HepG2 (cell line): ENCODE data around the gene YBX2. TPM values are rescaled to one million over a fixed set of nuclear protein-coding genes. Genes with fewer than 3 reads are reported as not detected.
A peak's percentile ranks its signal among the peaks of the same experiment; 100 is the strongest.

ENCODE experiments used
- ARID3A ChIP-seq: IDR thresholded peaks from 2 replicates; pipeline ENCODE4 v1.6.1; 2012; ENCODE audit warnings: low read depth, low read length, improper control_type of control experiment
- ATAD3A ChIP-seq: sonication (generic); formaldehyde crosslinking; IDR thresholded peaks from 2 replicates; pipeline ENCODE4 v1.4.0; 2020; ENCODE audit warnings: missing genetic modification reagents
- CEBPB ChIP-seq: IDR thresholded peaks from 2 replicates; pipeline ENCODE4 v1.6.1; 2011; ENCODE audit warnings: low read depth, low read length, improper control_type of control experiment, borderline replicate concordance
- CENPX ChIP-seq: sonication (generic); formaldehyde crosslinking; IDR thresholded peaks from 2 replicates; pipeline ENCODE4 v1.9.0; 2021; ENCODE audit warnings: mild to moderate bottlenecking, missing genetic modification reagents, moderate library complexity
- HDAC2 ChIP-seq: sonication (generic); formaldehyde crosslinking; IDR thresholded peaks from 2 replicates; pipeline ENCODE4 v1.4.0; 2020; ENCODE audit warnings: missing genetic modification reagents
- HOXA9 ChIP-seq: sonication (generic); formaldehyde crosslinking; IDR thresholded peaks from 2 replicates; pipeline ENCODE4 v1.8.1; 2022; ENCODE audit warnings: missing genetic modification reagents, mild to moderate bottlenecking, moderate library complexity, borderline replicate concordance
- MATR3 ChIP-seq: sonication (generic); formaldehyde crosslinking; IDR thresholded peaks from 2 replicates; pipeline ENCODE4 v1.4.0; 2020; ENCODE audit warnings: missing genetic modification reagents
- MEIS1 ChIP-seq: sonication (generic); formaldehyde crosslinking; IDR thresholded peaks from 2 replicates; pipeline ENCODE4 v1.9.0; 2021; ENCODE audit warnings: mild to moderate bottlenecking, missing genetic modification reagents, moderate library complexity, borderline replicate concordance
- NR1H2 ChIP-seq: sonication (generic); formaldehyde crosslinking; IDR thresholded peaks from 2 replicates; pipeline ENCODE4 v1.8.1; 2022; ENCODE audit warnings: low read depth, missing genetic modification reagents, borderline replicate concordance
- RARG ChIP-seq: sonication (generic); formaldehyde crosslinking; IDR thresholded peaks from 2 replicates; pipeline ENCODE4 v1.4.0; 2020; ENCODE audit warnings: low read depth, mild to moderate bottlenecking, missing genetic modification reagents
- RBM39 ChIP-seq: fragments of 200-400 bp; formaldehyde crosslinking; IDR thresholded peaks from one replicate; pipeline ENCODE4 v1.6.1; 2018; ENCODE audit warnings: antibody characterized with exemption, mild to moderate bottlenecking, low read depth, low read length; ENCODE audit not compliant: poor library complexity, severe bottlenecking
- SIX4 ChIP-seq: sonication (generic); formaldehyde crosslinking; IDR thresholded peaks from 2 replicates; pipeline ENCODE4 v1.4.0; 2020; ENCODE audit warnings: missing genetic modification reagents
- SYNCRIP ChIP-seq: fragments of 200-400 bp; formaldehyde crosslinking; IDR thresholded peaks from 2 replicates; pipeline ENCODE4 v1.6.1; 2018; ENCODE audit warnings: mild to moderate bottlenecking, low read depth, low read length; ENCODE audit not compliant: insufficient read depth
- ZNF264 ChIP-seq: sonication (generic); formaldehyde crosslinking; IDR thresholded peaks from 2 replicates; pipeline ENCODE4 v1.4.0; 2020; ENCODE audit warnings: missing genetic modification reagents
- ZNF337 ChIP-seq: sonication (generic); formaldehyde crosslinking; IDR thresholded peaks from 2 replicates; pipeline ENCODE4 v1.5.1; 2020; ENCODE audit warnings: missing genetic modification reagents, low read depth, mild to moderate bottlenecking, borderline replicate concordance
- ZNF567 ChIP-seq: sonication (generic); formaldehyde crosslinking; IDR thresholded peaks from 2 replicates; pipeline ENCODE4 v1.8.1; 2023; ENCODE audit warnings: mild to moderate bottlenecking, missing genetic modification reagents, borderline replicate concordance
- ZNF644 ChIP-seq: IDR thresholded peaks from 2 replicates; pipeline ENCODE4 v1.6.1; 2016; ENCODE audit warnings: low read depth
- ZNF747 ChIP-seq: sonication (generic); formaldehyde crosslinking; IDR thresholded peaks from 2 replicates; pipeline ENCODE4 v1.8.1; 2023; ENCODE audit warnings: missing genetic modification reagents, mild to moderate bottlenecking, borderline replicate concordance
- ZNF788 ChIP-seq: sonication (generic); formaldehyde crosslinking; IDR thresholded peaks from 2 replicates; pipeline ENCODE4 v1.5.0; 2020; ENCODE audit warnings: mild to moderate bottlenecking, missing genetic modification reagents, borderline replicate concordance
- polyA plus RNA-seq, 8 experiments: library from polyadenylated mRNA; depleted of rRNA in 3 of 8; stranded (reverse) in 7 of 8; unstranded in 1 of 8; fragments of >200 nt; fragmentation: Illumina TruSeq in 4 of 8; extraction: Trizol in 4 of 8; gene quantifications; 2 replicates each; pipeline versions ENCODE4 v1.2.1 to v1.2.3, GENCODE V29; 2011 to 2016; ENCODE audit warnings: low read depth in 4 of 8, missing spikeins in 1 of 8, mixed read lengths in 1 of 8; ENCODE audit not compliant: insufficient read depth in 1 of 8
- total RNA-seq, 5 experiments: library from RNA; depleted of rRNA; stranded (reverse); fragments of >200 nt; fragmentation: Illumina TruSeq; extraction: Trizol; gene quantifications; 2 replicates each; pipeline ENCODE4 v1.2.3, GENCODE V29; 2016; ENCODE audit warnings: low read depth in 1 of 5
- TF ChIP-seq, protein P1 (sequence below): sonication (generic); formaldehyde crosslinking; IDR thresholded peaks from 2 replicates; pipeline ENCODE4 v1.4.0; 2020; ENCODE audit warnings: missing genetic modification reagents, mild to moderate bottlenecking, borderline replicate concordance
- TF ChIP-seq, protein P2 (sequence below): sonication (generic); formaldehyde crosslinking; conservative IDR thresholded peaks from 2 replicates; pipeline ENCODE4 v1.8.0; 2022; ENCODE audit warnings: missing genetic modification reagents

Gene YBX2
- total and polyA plus RNA-seq, 2 of the 13 experiments (the other 11 are each of a cell fraction or from before 2014, with no cell fraction given) = 0.12 to 0.22 TPM

GRCh38 chr17:7314719-7315569 is 20.5 kb upstream of the YBX2 start, which contains the start of gene GPS2 (continued):
- TF ChIP-seq RARG = no peak
- TF ChIP-seq ZNF644 (CRISPR knock-in tag) = no peak
- TF ChIP-seq MATR3 = no peak
- TF ChIP-seq SIX4 (CRISPR knock-in tag) = 0 out of 2 replicates have a peak, but pooled peaks have one; percentile 38
- no peak for TF ChIP-seq CENPX
- peak; percentile 75; the same call in 1 of the 2 replicates for TF ChIP-seq HDAC2
- TF ChIP-seq ZNF337 (CRISPR knock-in tag) = no peak
- TF ChIP-seq RBM39 = no peak
- TF ChIP-seq CEBPB = no peak
- TF ChIP-seq ZNF264 (CRISPR knock-in tag) = 0 out of 2 replicates have a peak, but pooled peaks have one; percentile 58
- TF ChIP-seq ZNF567 (CRISPR knock-in tag) = peak; percentile 91
- TF ChIP-seq, protein P1, sequence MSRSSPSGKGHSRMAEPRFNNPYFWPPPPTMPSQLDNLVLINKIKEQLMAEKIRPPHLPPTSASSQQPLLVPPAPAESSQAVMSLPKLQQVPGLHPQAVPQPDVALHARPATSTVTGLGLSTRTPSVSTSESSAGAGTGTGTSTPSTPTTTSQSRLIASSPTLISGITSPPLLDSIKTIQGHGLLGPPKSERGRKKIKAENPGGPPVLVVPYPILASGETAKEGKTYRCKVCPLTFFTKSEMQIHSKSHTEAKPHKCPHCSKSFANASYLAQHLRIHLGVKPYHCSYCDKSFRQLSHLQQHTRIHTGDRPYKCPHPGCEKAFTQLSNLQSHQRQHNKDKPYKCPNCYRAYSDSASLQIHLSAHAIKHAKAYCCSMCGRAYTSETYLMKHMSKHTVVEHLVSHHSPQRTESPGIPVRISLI (CRISPR knock-in tag) = peak; percentile 29; the same call in 1 of the 2 replicates
- TF ChIP-seq, protein P2, sequence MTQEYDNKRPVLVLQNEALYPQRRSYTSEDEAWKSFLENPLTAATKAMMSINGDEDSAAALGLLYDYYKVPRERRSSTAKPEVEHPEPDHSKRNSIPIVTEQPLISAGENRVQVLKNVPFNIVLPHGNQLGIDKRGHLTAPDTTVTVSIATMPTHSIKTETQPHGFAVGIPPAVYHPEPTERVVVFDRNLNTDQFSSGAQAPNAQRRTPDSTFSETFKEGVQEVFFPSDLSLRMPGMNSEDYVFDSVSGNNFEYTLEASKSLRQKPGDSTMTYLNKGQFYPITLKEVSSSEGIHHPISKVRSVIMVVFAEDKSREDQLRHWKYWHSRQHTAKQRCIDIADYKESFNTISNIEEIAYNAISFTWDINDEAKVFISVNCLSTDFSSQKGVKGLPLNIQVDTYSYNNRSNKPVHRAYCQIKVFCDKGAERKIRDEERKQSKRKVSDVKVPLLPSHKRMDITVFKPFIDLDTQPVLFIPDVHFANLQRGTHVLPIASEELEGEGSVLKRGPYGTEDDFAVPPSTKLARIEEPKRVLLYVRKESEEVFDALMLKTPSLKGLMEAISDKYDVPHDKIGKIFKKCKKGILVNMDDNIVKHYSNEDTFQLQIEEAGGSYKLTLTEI (CRISPR knock-in tag) = no peak
- no peak for TF ChIP-seq SYNCRIP
- peak; percentile 87; the same call in 1 of the 2 replicates for TF ChIP-seq ZNF788 (CRISPR knock-in tag)
- 0 out of 2 replicates have a peak, but pooled peaks have one; percentile 46 for TF ChIP-seq MEIS1 (CRISPR knock-in tag)
- TF ChIP-seq ARID3A = no peak
- TF ChIP-seq NR1H2 (CRISPR knock-in tag) = no peak
- TF ChIP-seq HOXA9 (CRISPR knock-in tag) = peak; percentile 64
- TF ChIP-seq ATAD3A (CRISPR knock-in tag) = no peak
- TF ChIP-seq ZNF747 (CRISPR knock-in tag) = peak; percentile 65
